ENCODE results near the gene NCOA1.

The NCOA1 gene

DNA sequence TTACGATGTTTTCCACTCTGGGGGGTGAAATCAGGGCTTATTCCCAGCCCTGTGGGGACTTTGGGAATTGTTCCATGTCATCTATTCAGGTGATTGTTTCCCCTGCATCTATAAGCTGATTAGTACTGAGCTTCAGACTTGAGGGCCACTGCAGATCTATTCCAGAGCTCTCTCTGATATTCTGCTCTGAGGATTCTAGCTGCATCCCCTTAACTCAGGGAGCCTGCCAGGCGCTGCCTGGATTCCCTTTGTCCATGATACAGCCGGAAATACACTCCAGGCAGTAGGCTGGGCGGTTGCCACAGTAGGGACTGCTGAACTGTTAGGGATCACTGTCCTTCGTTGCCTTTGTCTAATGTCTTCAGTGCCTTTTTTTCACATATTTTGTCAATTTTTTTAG, 270.8 kb downstream of the NCOA1 start:
- Histone ChIP-seq H3K27me3 (ENCODE audit: control insufficient read depth in 3 of 3, insufficient read depth in 3 of 3, low read depth in 1 of 3, low read length in 3 of 3) (no peaks in the 10 kb centered on the region), H4K8ac (ENCODE audit: low read depth, low read length) (no peak overlapping the region), H2BK120ac (ENCODE audit: low read depth, low read length) (no peak overlapping the region), H4K91ac (ENCODE audit: low read depth, low read length, poor library complexity) (no peak overlapping the region), H3K4me3 (ENCODE audit: low read length in 2 of 2) (no peak overlapping the region), H2BK15ac (ENCODE audit: low read length) (no peak overlapping the region), H3K9me3 (replicated peaks in 1 of 2; ENCODE audit: control insufficient read depth in 2 of 2, insufficient read depth in 1 of 2, low read depth in 1 of 2, low read length in 2 of 2) (peaks cover 0 to 6% of the 10 kb centered on the region in 2 donors), H3K9ac (ENCODE audit: low read depth, low read length, poor library complexity) (no peak overlapping the region), H3K23ac (ENCODE audit: low read depth, low read length, poor library complexity) (no peak overlapping the region), H3K79me1 (ENCODE audit: low read depth, low read length) (no peaks in the 10 kb centered on the region), H3K4me1 (ENCODE audit: control insufficient read depth in 2 of 2, insufficient read depth in 1 of 2, low read depth in 1 of 2, low read length in 2 of 2) (peaks cover 0 to 3% of the 10 kb centered on the region in 2 donors), H3K18ac (ENCODE audit: low read length) (no peak overlapping the region), H3K4ac (ENCODE audit: low read length) (no peak overlapping the region), H3K36me3 (replicated peaks in 1 of 2; ENCODE audit: control insufficient read depth in 2 of 2, insufficient read depth in 2 of 2, low read length in 2 of 2) (peaks cover 8 to 67% of the 10 kb centered on the region in 2 donors), H3K14ac (ENCODE audit: low read length) (no peak overlapping the region), H2AFZ (ENCODE audit: low read length) (no peak overlapping the region), H2BK5ac (ENCODE audit: low read length) (no peak overlapping the region), H3K27ac (replicated peaks; ENCODE audit: low read length) (no peak overlapping the region), H2AK5ac (ENCODE audit: low read depth, low read length) (no peak overlapping the region), H2BK12ac (ENCODE audit: low read length) (no peak overlapping the region), H3K4me2 (ENCODE audit: insufficient read depth, low read length, poor library complexity, severe bottlenecking) (no peak overlapping the region)
- WGBS, 2 donors (ENCODE audit: extremely low coverage in 2 of 2, insufficient read length in 2 of 2, insufficient replicate concordance in 1 of 2), result no CpG with 5 or more reads among the region's 5 CpGs
- no peak for DNase-seq (ENCODE audit: low spot score)

DNA sequence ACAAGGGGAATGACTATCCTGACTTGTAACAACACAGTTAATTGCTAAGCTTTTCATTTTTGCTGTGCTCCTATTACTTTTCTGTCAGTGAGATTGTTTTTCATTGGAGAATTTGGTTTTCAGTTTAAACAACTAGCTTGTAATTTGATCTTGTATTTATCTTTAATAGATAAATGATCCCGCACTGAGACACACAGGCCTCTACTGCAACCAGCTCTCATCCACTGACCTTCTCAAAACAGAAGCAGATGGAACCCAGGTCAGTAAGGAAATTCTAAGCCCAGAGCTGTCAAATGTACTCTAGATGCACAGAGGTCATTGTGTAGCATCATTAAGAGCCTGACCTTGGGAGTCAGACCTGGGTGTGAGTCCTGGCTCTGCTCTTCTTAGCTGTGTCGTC, 271.5 kb downstream of the NCOA1 start:
- DNase-seq (ENCODE audit: low spot score), result no peak
- Histone ChIP-seq H3K79me1 (ENCODE audit: low read depth, low read length) (no peaks in the 10 kb centered on the region), H2BK120ac (ENCODE audit: low read depth, low read length) (no peak overlapping the region), H2BK12ac (ENCODE audit: low read length) (no peak overlapping the region), H3K9me3 (replicated peaks in 1 of 2; ENCODE audit: control insufficient read depth in 2 of 2, insufficient read depth in 1 of 2, low read depth in 1 of 2, low read length in 2 of 2) (peaks cover 0 to 6% of the 10 kb centered on the region in 2 donors), H3K4me1 (ENCODE audit: control insufficient read depth in 2 of 2, insufficient read depth in 1 of 2, low read depth in 1 of 2, low read length in 2 of 2) (peaks cover 0 to 3% of the 10 kb centered on the region in 2 donors), H2AK5ac (ENCODE audit: low read depth, low read length) (no peak overlapping the region), H3K36me3 (replicated peaks in 1 of 2; ENCODE audit: control insufficient read depth in 2 of 2, insufficient read depth in 2 of 2, low read length in 2 of 2) (peaks cover 8 to 67% of the 10 kb centered on the region in 2 donors), H3K27ac (replicated peaks; ENCODE audit: low read length) (no peak overlapping the region), H4K91ac (ENCODE audit: low read depth, low read length, poor library complexity) (no peak overlapping the region), H3K27me3 (ENCODE audit: control insufficient read depth in 3 of 3, insufficient read depth in 3 of 3, low read depth in 1 of 3, low read length in 3 of 3) (no peaks in the 10 kb centered on the region), H3K18ac (ENCODE audit: low read length) (no peak overlapping the region), H3K9ac (ENCODE audit: low read depth, low read length, poor library complexity) (no peak overlapping the region), H3K4ac (ENCODE audit: low read length) (no peak overlapping the region), H3K14ac (ENCODE audit: low read length) (no peak overlapping the region), H2BK15ac (ENCODE audit: low read length) (no peak overlapping the region), H3K4me3 (ENCODE audit: low read length in 2 of 2) (no peak overlapping the region), H3K23ac (ENCODE audit: low read depth, low read length, poor library complexity) (no peak overlapping the region), H2BK5ac (ENCODE audit: low read length) (no peak overlapping the region), H2AFZ (ENCODE audit: low read length) (no peak overlapping the region), H4K8ac (ENCODE audit: low read depth, low read length) (no peak overlapping the region), H3K4me2 (ENCODE audit: insufficient read depth, low read length, poor library complexity, severe bottlenecking) (no peak overlapping the region)
- no CpG with 5 or more reads among the region's 2 CpGs for WGBS, 2 donors (ENCODE audit: extremely low coverage in 2 of 2, insufficient read length in 2 of 2, insufficient replicate concordance in 1 of 2)

DNA sequence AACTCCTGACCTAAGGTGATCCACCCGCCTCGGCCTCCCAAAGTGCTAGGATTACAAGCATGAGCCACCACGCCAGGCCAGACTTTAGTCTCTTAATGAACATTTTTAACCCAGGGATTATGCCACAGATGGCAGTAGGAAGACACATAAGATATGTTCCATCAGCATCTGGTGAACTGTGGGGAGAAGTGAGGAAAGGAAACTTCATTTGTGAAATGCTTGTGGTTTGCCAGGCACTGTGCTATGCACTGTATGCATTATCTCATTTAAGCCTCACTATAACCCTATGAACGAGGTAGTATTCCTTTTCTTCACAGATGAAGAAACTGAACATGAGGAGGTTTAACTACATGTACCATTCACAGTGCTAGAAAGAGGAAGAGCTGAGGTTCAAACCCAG, 272.8 kb downstream of the NCOA1 start:
- Histone ChIP-seq H3K9ac (ENCODE audit: low read depth, low read length, poor library complexity) (no peak overlapping the region), H3K27ac (replicated peaks; ENCODE audit: low read length) (no peak overlapping the region), H4K8ac (ENCODE audit: low read depth, low read length) (no peak overlapping the region), H3K4me2 (ENCODE audit: insufficient read depth, low read length, poor library complexity, severe bottlenecking) (no peak overlapping the region), H3K23ac (ENCODE audit: low read depth, low read length, poor library complexity) (no peak overlapping the region), H3K18ac (ENCODE audit: low read length) (no peak overlapping the region), H3K79me1 (ENCODE audit: low read depth, low read length) (no peaks in the 10 kb centered on the region), H3K36me3 (replicated peaks in 1 of 2; ENCODE audit: control insufficient read depth in 2 of 2, insufficient read depth in 2 of 2, low read length in 2 of 2) (peaks cover 6 to 67% of the 10 kb centered on the region in 2 donors), H3K9me3 (replicated peaks in 1 of 2; ENCODE audit: control insufficient read depth in 2 of 2, insufficient read depth in 1 of 2, low read depth in 1 of 2, low read length in 2 of 2) (peaks cover 0 to 6% of the 10 kb centered on the region in 2 donors), H3K14ac (ENCODE audit: low read length) (no peak overlapping the region), H2BK15ac (ENCODE audit: low read length) (no peak overlapping the region), H2BK120ac (ENCODE audit: low read depth, low read length) (no peak overlapping the region), H4K91ac (ENCODE audit: low read depth, low read length, poor library complexity) (no peak overlapping the region), H2BK5ac (ENCODE audit: low read length) (no peak overlapping the region), H3K4me3 (ENCODE audit: low read length in 2 of 2) (no peak overlapping the region), H2AK5ac (ENCODE audit: low read depth, low read length) (no peak overlapping the region), H2AFZ (ENCODE audit: low read length) (no peak overlapping the region), H3K4me1 (ENCODE audit: control insufficient read depth in 2 of 2, insufficient read depth in 1 of 2, low read depth in 1 of 2, low read length in 2 of 2) (peaks cover 0 to 3% of the 10 kb centered on the region in 2 donors), H2BK12ac (ENCODE audit: low read length) (no peak overlapping the region), H3K4ac (ENCODE audit: low read length) (no peak overlapping the region), H3K27me3 (ENCODE audit: control insufficient read depth in 3 of 3, insufficient read depth in 3 of 3, low read depth in 1 of 3, low read length in 3 of 3) (no peaks in the 10 kb centered on the region)
- DNase-seq (ENCODE audit: low spot score), result no peak
- no CpG with 5 or more reads among the region's 4 CpGs for WGBS, 2 donors (ENCODE audit: extremely low coverage in 2 of 2, insufficient read length in 2 of 2, insufficient replicate concordance in 1 of 2)

DNA sequence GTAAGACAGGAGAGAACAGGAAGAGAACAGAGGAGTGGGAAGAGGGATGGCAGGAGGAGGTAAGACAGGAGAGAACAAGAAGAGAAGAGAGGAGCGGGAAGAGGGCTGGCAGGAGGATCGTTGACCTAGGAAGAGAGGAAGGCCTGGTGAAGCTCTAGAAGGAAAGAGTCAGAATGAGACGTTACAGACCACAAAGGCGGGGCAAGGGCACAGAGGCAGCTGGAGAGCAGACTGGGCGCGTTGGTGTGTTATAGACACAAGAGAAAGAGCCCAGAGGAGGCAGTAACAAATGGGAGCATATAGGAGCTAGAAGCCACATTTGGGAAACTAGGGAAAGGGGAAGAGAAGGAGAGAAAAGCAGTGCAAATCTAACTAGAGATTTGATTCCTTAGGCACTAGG, 275.6 kb downstream of the NCOA1 start:
- Histone ChIP-seq H3K4me1 (ENCODE audit: control insufficient read depth in 2 of 2, insufficient read depth in 1 of 2, low read depth in 1 of 2, low read length in 2 of 2) (peaks cover 0 to 3% of the 10 kb centered on the region in 2 donors), H3K18ac (ENCODE audit: low read length) (no peak overlapping the region), H4K8ac (ENCODE audit: low read depth, low read length) (no peak overlapping the region), H3K27ac (replicated peaks; ENCODE audit: low read length) (no peak overlapping the region), H3K27me3 (ENCODE audit: control insufficient read depth in 3 of 3, insufficient read depth in 3 of 3, low read depth in 1 of 3, low read length in 3 of 3) (no peaks in the 10 kb centered on the region), H2AK5ac (ENCODE audit: low read depth, low read length) (no peak overlapping the region), H2AFZ (ENCODE audit: low read length) (no peak overlapping the region), H2BK5ac (ENCODE audit: low read length) (no peak overlapping the region), H4K91ac (ENCODE audit: low read depth, low read length, poor library complexity) (no peak overlapping the region), H3K9ac (ENCODE audit: low read depth, low read length, poor library complexity) (no peak overlapping the region), H2BK120ac (ENCODE audit: low read depth, low read length) (no peak overlapping the region), H3K4me2 (ENCODE audit: insufficient read depth, low read length, poor library complexity, severe bottlenecking) (no peak overlapping the region), H3K79me1 (ENCODE audit: low read depth, low read length) (no peaks in the 10 kb centered on the region), H2BK15ac (ENCODE audit: low read length) (no peak overlapping the region), H3K14ac (ENCODE audit: low read length) (no peak overlapping the region), H3K23ac (ENCODE audit: low read depth, low read length, poor library complexity) (no peak overlapping the region), H2BK12ac (ENCODE audit: low read length) (no peak overlapping the region), H3K9me3 (replicated peaks in 1 of 2; ENCODE audit: control insufficient read depth in 2 of 2, insufficient read depth in 1 of 2, low read depth in 1 of 2, low read length in 2 of 2) (peaks cover 2 to 11% of the 10 kb centered on the region in 2 donors), H3K36me3 (replicated peaks in 1 of 2; ENCODE audit: control insufficient read depth in 2 of 2, insufficient read depth in 2 of 2, low read length in 2 of 2) (peaks cover 10 to 61% of the 10 kb centered on the region in 2 donors), H3K4me3 (ENCODE audit: low read length in 2 of 2) (no peak overlapping the region), H3K4ac (ENCODE audit: low read length) (no peak overlapping the region)
- no peak for DNase-seq (ENCODE audit: low spot score)
- no CpG with 5 or more reads among the region's 6 CpGs for WGBS, 2 donors (ENCODE audit: extremely low coverage in 2 of 2, insufficient read length in 2 of 2, insufficient replicate concordance in 1 of 2)
